Epithelial cell of proximal tubule (primary cell): ENCODE measurements around the gene DSN1. TPM values are rescaled to one million over a fixed set of nuclear protein-coding genes. Genes with fewer than 3 reads are reported as not detected.

ENCODE experiments used
- DNase-seq: peaks from one replicate; pipeline ENCODE4 v3.0.0-alpha.2; 2011; ENCODE audit warnings: low read depth
- H3K4me3 ChIP-seq: 2 replicates; pipeline ENCODE4 v1.5.1; 2011; ENCODE audit warnings: low read depth, mild to moderate bottlenecking, low read length
- CTCF ChIP-seq: conservative IDR thresholded peaks from 2 replicates; pipeline ENCODE4 v1.5.1; 2012; ENCODE audit warnings: low read depth, mild to moderate bottlenecking, low read length
- total RNA-seq: library from RNA; depleted of rRNA; stranded (reverse); fragments of >200 nt; gene quantifications from 2 replicates; pipeline ENCODE4 v1.2.3, GENCODE V29; 2015

DSN1 gene
- total RNA-seq, 1 donor from 2014 or later: 19.8 TPM

GRCh38 chr20:36818861-36819260 lies 45.3 kb upstream of the DSN1 start:
- no peak for TF ChIP-seq CTCF
- DNase-seq: no peak
- no peak overlapping the region for H3K4me3 ChIP-seq

- DNase-seq: no peak
- no peak overlapping the region for H3K4me3 ChIP-seq
- TF ChIP-seq CTCF: no peak
Measured at GRCh38 chr20:36818185-36818584, 44.6 kb upstream of the DSN1 start.

- TF ChIP-seq CTCF: no peak
- H3K4me3 ChIP-seq: no peak overlapping the region
Measured at GRCh38 chr20:36817496-36817895, 43.9 kb upstream of the DSN1 start.

GRCh38 chr20:36815454-36816091 lies 42.0 kb upstream of the DSN1 start:
- DNase-seq: no peak
- no peak overlapping the region for H3K4me3 ChIP-seq
- no peak for TF ChIP-seq CTCF

More at GRCh38 chr20:36817496-36817895, 43.9 kb upstream of the DSN1 start:
- no peak for DNase-seq

DNA sequence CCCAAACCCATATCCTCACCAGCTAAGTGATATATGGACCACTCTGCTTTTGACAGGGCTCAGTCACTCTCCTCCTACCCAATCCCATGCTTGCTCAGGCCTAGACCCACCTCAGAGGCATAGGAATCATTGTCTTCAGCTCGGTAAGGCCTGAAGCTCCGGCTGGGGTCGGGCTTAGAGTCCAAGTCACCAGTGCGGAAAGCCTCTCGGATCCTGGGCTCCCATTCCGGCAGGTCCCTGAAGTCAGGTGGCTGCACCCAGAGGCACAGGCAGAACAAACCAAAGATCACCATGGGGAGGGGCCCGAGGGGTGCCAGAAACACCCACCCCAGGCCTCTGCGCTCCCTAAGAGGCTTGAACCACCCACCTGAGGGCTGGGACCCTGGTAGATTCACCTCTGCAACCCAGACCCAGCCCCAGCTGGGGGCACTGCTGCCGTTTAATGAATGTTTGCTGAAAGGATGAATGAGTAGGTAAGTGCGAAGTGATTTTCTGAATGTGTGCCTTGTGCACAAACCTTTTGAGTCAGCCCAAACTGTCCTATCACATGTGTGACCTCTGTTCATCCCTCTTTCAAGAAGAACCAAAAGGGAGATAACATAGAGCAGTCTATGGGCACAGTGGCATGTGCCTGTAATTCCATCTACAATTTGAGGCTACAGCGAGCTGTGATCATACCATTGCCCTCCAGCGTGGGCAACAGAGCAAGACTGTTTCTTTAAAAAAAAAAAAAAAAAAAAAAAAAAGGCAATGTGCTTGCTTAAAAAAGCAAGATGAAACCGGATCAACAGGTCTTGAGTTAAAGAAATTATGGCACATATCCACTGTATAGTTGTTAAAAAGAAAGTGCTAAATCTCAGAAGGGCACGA lies 39.3 kb upstream of the DSN1 start:
- no peak for DNase-seq
- no peak for TF ChIP-seq CTCF
- no peak overlapping the region for H3K4me3 ChIP-seq

- peak; percentile 97 for DNase-seq
- H3K4me3 ChIP-seq: no peak overlapping the region
- TF ChIP-seq CTCF: peak; percentile 94
Measured at GRCh38 chr20:36808317-36809257, 35.0 kb upstream of the DSN1 start.
